ENCODE data around the gene PHOSPHO1. TPM values are rescaled to one million over a fixed set of nuclear protein-coding genes. Genes with fewer than 3 reads are reported as not detected.

PHOSPHO1 gene
- total RNA-seq, 4 donors from 2014 or later: 1.7 TPM; not detected in 3

- H3K27me3 ChIP-seq: peaks cover 15% of the 10 kb centered on the region
- intact Hi-C loops (cut with DNase I): loop anchor here (5.0 to 10.0 kb wide), 2 partner anchors 33 to 60 kb away; no protein-coding TSS in a partner anchor
- H3K4me3 ChIP-seq (replicated peaks in 1 of 3): peak overlapping the region in 1 of 3 donors; percentile 6
- WGBS, 2 donors: 33 to 82% methylated on average over 2 to 5 of the region's 11 CpGs
- no peak for DNase-seq
- H3K4me1 ChIP-seq: peaks cover 20 to 24% of the 10 kb centered on the region in 2 donors
- TF ChIP-seq CTCF (IDR thresholded peaks at IDR 0.05) (no peak), POLR2A (IDR thresholded peaks at IDR 0.05) (no peak)
- no peak overlapping the region for H3K27ac ChIP-seq
- no peaks in the 10 kb centered on the region for H3K9me3 ChIP-seq
- no peaks in the 10 kb centered on the region for H3K36me3 ChIP-seq
Measured at GRCh38 chr17:49224997-49225337, 5.6 kb downstream of the PHOSPHO1 start.

- Histone ChIP-seq H3K27me3 (peaks cover 15% of the 10 kb centered on the region), H3K27ac (no peak overlapping the region), H3K9me3 (no peaks in the 10 kb centered on the region), H3K36me3 (no peaks in the 10 kb centered on the region), H3K4me3 (replicated peaks in 1 of 3) (peak overlapping the region in 1 of 3 donors; percentile 6), H3K4me1 (peaks cover 16 to 23% of the 10 kb centered on the region in 2 donors)
- intact Hi-C loops (cut with DNase I): loop anchor here (10.0 kb wide), 1 partner anchor 60 kb away; no protein-coding TSS in a partner anchor
- TF ChIP-seq POLR2A (IDR thresholded peaks at IDR 0.05): no peak
- TF ChIP-seq CTCF (IDR thresholded peaks at IDR 0.05): no peak
- peak; percentile 49 to 55 for DNase-seq
- WGBS, 2 donors: 0% methylated on average over 6 of the region's 95 CpGs; no CpG with 5 or more reads in 1 of the 2 donors
Measured at GRCh38 chr17:49224198-49224996, 6.2 kb downstream of the PHOSPHO1 start.

- Histone ChIP-seq H3K9me3 (no peaks in the 10 kb centered on the region), H3K36me3 (no peaks in the 10 kb centered on the region), H3K27me3 (peaks cover 15% of the 10 kb centered on the region), H3K27ac (no peak overlapping the region), H3K4me3 (replicated peaks in 1 of 3) (peak overlapping the region in 1 of 3 donors; percentile 4), H3K4me1 (peaks cover 16 to 26% of the 10 kb centered on the region in 2 donors)
- intact Hi-C loops (cut with DNase I): loop anchor here (10.0 kb wide), 1 partner anchor 61 kb away; no protein-coding TSS in a partner anchor
- TF ChIP-seq CTCF (IDR thresholded peaks at IDR 0.05): peak; percentile 44 to 82 (median 63)
- TF ChIP-seq POLR2A (IDR thresholded peaks at IDR 0.05): no peak
- peak; percentile 49 to 54 for DNase-seq
- WGBS, 2 donors: 3 to 7% methylated on average over 29 to 31 of the region's 31 CpGs
Measured at GRCh38 chr17:49223517-49224197, 6.9 kb downstream of the PHOSPHO1 start.

GRCh38 chr17:49223168-49223516 lies 7.4 kb downstream of the PHOSPHO1 start:
- DNase-seq: no peak
- peaks cover 16 to 26% of the 10 kb centered on the region in 2 donors for H3K4me1 ChIP-seq
- H3K4me3 ChIP-seq (replicated peaks in 1 of 3): peak overlapping the region in 1 of 3 donors; percentile 4
- intact Hi-C loops (cut with DNase I): loop anchor here (10.0 kb wide), 1 partner anchor 62 kb away; no protein-coding TSS in a partner anchor
- no peak overlapping the region for H3K27ac ChIP-seq
- WGBS, 2 donors: 18 to 19% methylated on average over 9 of the region's 9 CpGs
- H3K36me3 ChIP-seq: no peaks in the 10 kb centered on the region
- H3K27me3 ChIP-seq: peaks cover 15% of the 10 kb centered on the region
- no peaks in the 10 kb centered on the region for H3K9me3 ChIP-seq
- TF ChIP-seq POLR2A (IDR thresholded peaks at IDR 0.05) (no peak), CTCF (IDR thresholded peaks at IDR 0.05) (no peak)

All from thyroid gland (tissue), 4 donors.